Chondrocyte (in vitro differentiated cells): Measurements from ENCODE around the gene CHIT1. TPM values are rescaled to one million over a fixed set of nuclear protein-coding genes. Genes with fewer than 3 reads are reported as not detected.

Experiments
- DNase-seq: peaks from one replicate; pipeline ENCODE4 v3.0.0; 2021; ENCODE audit warnings: mixed read lengths, low spot score
- H3K27ac Mint-ChIP-seq: one replicate; pipeline ENCODE4 v1.8.0; 2021; ENCODE audit warnings: mild to moderate bottlenecking, moderate library complexity, mixed read lengths; ENCODE audit not compliant: unreplicated experiment
- H3K27me3 Mint-ChIP-seq: 2 replicates; pipeline ENCODE4 v1.8.0; 2021; ENCODE audit warnings: low read depth, mixed read lengths
- H3K36me3 Mint-ChIP-seq: 2 replicates; pipeline ENCODE4 v1.8.0; 2021; ENCODE audit warnings: low read depth, mixed read lengths
- H3K4me1 Mint-ChIP-seq: 2 replicates; pipeline ENCODE4 v1.8.0; 2021; ENCODE audit warnings: low read depth, mild to moderate bottlenecking, mixed read lengths
- H3K4me3 Mint-ChIP-seq: one replicate; pipeline ENCODE4 v1.8.0; 2021; ENCODE audit warnings: mild to moderate bottlenecking, moderate library complexity, mixed read lengths; ENCODE audit not compliant: unreplicated experiment
- H3K9me3 Mint-ChIP-seq: 2 replicates; pipeline ENCODE4 v1.8.0; 2021; ENCODE audit warnings: low read depth, mixed read lengths
- CTCF ChIP-seq: fragments of 200-600 bp; sonication (generic); IDR thresholded peaks from 2 replicates; pipeline ENCODE4 v1.5.0; 2021; ENCODE audit warnings: antibody characterized with exemption, mild to moderate bottlenecking, moderate library complexity
- total RNA-seq: library from RNA; stranded (reverse); gene quantifications from 3 replicates; pipeline ENCODE4 v1.2.1, GENCODE V29; 2021

Gene CHIT1
- total RNA-seq, 1 donor from 2014 or later: not detected

- Mint-ChIP-seq H3K4me1 (peaks cover 2% of the 10 kb centered on the region), H3K27me3 (peaks cover 6% of the 10 kb centered on the region), H3K27ac (no peak overlapping the region), H3K36me3 (no peaks in the 10 kb centered on the region), H3K9me3 (no peaks in the 10 kb centered on the region), H3K4me3 (no peak overlapping the region)
- DNase-seq: no peak
- TF ChIP-seq CTCF: no peak
Measured at GRCh38 chr1:203171341-203172183, 57.9 kb downstream of the CHIT1 start.

GRCh38 chr1:203170625-203171330, 58.7 kb downstream of the CHIT1 start:
- DNase-seq: no peak
- no peaks in the 10 kb centered on the region for H3K4me1 Mint-ChIP-seq
- no peaks in the 10 kb centered on the region for H3K36me3 Mint-ChIP-seq
- peaks cover 7% of the 10 kb centered on the region for H3K27me3 Mint-ChIP-seq
- no peaks in the 10 kb centered on the region for H3K9me3 Mint-ChIP-seq
- TF ChIP-seq CTCF: no peak
- no peak overlapping the region for H3K4me3 Mint-ChIP-seq
- H3K27ac Mint-ChIP-seq: no peak overlapping the region

- Mint-ChIP-seq H3K27ac (no peak overlapping the region), H3K4me3 (no peak overlapping the region), H3K9me3 (no peaks in the 10 kb centered on the region), H3K36me3 (peaks cover 3% of the 10 kb centered on the region), H3K27me3 (peaks cover 11% of the 10 kb centered on the region), H3K4me1 (no peaks in the 10 kb centered on the region)
- DNase-seq: no peak
- TF ChIP-seq CTCF: no peak
Measured at GRCh38 chr1:203169770-203170520, 59.5 kb downstream of the CHIT1 start.

GRCh38 chr1:203168991-203169390, 60.5 kb downstream of the CHIT1 start:
- Mint-ChIP-seq H3K9me3 (no peaks in the 10 kb centered on the region), H3K27ac (no peak overlapping the region), H3K4me1 (no peaks in the 10 kb centered on the region), H3K4me3 (no peak overlapping the region), H3K36me3 (peaks cover 3% of the 10 kb centered on the region), H3K27me3 (peaks cover 17% of the 10 kb centered on the region)
- no peak for DNase-seq
- no peak for TF ChIP-seq CTCF

GRCh38 chr1:203168256-203168786, 61.2 kb downstream of the CHIT1 start:
- H3K36me3 Mint-ChIP-seq: peaks cover 3% of the 10 kb centered on the region
- no peak for DNase-seq

More at GRCh38 chr1:203168256-203168786, 61.2 kb downstream of the CHIT1 start:
- H3K4me3 Mint-ChIP-seq: no peak overlapping the region
- H3K9me3 Mint-ChIP-seq: no peaks in the 10 kb centered on the region
- TF ChIP-seq CTCF: no peak
- no peaks in the 10 kb centered on the region for H3K4me1 Mint-ChIP-seq
- H3K27ac Mint-ChIP-seq: no peak overlapping the region
- H3K27me3 Mint-ChIP-seq: peaks cover 18% of the 10 kb centered on the region
